Stimulated activated CD4-positive, alpha-beta T cell treated with anti-CD3 and anti-CD28 coated beads, Interleukin-2, amount 100 ng/mL, for 48 hours (primary cell): ENCODE measurements around the gene KIAA1671.

Experiments used
- DNase-seq, 2 donors: peaks; one replicate each; pipeline ENCODE4 v3.0.0-alpha.2; 2020

KIAA1671 gene

GRCh38 chr22:24953384-24954113 is 1.0 kb downstream of the KIAA1671 start:
- DNase-seq = no peak

- no peak for DNase-seq
These were observed 1.6 kb downstream of the KIAA1671 start for GRCh38 chr22:24954114-24954463.

DNA sequence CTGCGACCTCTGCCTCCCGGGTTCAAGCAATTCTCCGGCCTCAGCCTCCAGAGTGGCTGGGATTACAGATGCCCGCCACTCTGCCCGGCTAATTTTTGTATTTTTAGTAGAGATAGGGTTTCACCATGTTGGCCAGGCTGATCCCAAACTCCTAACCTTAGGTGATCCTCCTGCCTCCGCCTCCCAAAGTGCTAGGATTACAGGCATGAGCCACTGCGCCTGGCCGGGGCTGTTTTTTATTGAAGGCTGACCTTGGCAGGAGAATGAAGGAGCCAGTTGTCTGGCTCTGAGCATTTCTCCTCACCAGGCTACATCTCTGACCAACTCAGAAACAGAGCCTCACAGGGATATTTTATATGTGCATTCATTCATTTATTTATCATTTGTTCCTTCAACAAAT is 2.3 kb downstream of the KIAA1671 start:
- no peak for DNase-seq

- no peak for DNase-seq
These were observed 4.5 kb downstream of the KIAA1671 start for GRCh38 chr22:24957043-24957442.

DNA sequence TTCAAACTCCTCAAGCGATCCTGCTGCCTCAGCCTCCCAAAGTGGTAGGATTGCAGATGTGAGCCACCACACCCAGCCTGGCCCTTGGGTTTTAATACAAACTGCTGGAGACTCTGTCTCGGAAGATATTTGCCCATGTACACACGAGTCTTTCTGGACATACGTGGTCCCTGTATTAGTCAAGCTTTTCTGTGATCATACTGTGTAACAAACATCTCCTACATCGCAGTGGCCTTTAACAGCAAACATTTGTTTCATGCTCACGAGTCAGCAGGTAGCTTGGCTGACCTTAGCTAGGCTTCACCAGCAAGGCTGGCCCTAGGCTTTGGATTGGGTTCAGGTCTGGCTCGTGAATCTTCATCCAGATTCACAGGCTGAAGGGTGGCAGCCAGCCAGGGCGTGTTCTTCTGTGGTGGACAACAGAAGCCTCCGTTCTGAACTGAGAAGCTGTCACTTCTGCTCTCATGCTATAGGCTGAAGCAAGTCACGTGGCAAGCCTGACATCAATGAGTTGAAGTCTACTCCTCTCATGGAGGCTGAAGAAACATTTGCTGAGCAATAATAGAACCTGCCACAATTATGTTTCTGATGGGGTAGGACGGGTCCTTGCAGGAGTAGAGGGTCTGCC is 8.8 kb downstream of the KIAA1671 start:
- DNase-seq = no peak

DNA sequence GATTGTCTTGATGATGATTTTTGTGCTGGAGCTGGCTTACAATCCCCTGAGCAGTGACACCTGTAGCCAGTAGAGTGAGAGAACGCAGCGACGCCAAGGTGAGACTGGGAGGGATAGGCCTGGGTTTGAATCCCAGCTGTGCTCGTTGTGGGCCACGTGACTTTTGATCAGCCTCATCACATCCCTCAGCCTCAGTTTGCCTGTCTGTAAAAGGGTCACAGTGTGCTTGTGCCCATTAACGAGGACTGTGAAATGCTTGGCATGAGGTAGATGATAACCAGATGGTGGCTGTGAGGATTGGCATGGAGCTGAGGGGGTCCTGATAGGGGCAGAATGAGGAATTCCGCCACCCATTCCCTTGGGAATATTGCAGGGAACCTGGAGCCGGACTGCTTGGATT is 9.6 kb downstream of the KIAA1671 start:
- no peak for DNase-seq

DNA sequence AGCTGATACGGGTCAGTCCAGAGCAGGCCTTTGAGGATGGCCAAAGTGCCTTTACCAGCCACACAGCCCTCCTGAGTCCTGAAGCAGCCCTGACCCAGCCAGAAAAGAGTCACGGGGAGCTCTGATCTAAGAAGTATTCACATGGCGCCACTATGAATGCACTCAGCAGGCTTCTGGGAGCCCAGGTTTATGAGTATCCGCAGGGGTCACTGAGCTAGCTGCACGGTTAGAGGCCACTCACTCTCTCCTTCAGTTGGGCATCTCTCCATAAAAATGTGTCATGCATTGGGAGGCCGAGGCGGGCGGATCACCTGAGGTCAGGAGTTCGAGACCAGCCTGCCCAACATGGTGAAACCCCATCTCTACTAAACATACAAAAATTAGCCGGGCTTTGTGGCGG is 10.3 kb downstream of the KIAA1671 start:
- DNase-seq = no peak

DNA sequence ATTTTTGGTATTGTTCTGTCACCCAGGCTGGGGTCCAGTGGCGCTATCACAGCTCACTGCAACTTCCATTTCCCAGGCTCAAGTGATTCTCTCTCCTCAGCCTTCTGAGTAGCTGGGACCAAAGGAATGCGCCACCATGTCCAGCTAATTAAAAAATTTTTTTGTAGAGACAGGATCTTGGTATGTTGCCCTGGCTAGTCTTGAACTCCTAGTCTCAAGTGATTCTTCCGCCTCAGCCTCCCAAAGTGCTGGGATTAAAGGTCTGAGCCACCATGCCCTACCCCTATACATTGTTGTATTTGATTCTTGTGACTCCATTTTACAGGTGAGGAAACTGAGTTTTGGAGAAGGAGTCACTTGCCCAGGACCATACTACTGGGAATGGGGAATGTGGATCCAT is 11.9 kb downstream of the KIAA1671 start:
- no peak for DNase-seq

DNA sequence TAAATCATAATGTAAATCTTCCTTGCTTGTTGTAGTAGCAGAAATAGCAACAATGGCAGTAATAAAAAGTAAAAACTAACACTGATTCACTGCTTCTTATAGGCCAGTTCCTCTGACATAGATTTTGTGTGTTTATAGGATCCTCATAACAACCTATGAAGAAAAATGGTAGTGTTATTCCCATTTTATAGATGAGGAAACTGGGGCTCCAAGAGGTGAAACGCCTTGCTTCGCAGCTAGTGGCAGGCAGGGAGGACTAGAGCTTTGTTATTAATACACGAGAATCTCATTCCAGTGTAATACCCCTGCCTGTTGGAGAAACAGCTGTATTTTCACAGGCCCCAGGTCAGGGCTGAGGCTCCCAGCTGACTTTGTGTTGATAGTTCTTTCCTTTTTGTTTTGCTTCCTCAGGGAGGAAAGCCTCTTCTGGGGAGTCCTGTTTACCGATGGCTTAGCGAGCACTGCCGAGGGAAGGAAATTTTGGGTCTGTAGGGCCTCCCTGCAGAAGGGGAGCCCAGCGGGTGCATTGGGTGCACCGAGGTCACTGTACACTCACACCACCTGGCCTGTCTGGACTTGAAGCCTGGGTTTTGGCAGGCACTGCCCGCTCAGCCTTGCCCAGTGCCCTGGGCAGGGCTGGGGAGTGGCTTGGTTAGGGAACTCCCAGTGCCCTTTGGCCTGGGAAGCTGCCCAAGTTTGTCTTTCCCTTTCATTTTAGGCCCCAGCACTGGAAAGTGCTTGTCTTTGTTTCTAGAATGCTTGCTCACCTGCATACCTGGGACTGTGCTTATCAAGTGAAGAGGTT is 13.5 kb downstream of the KIAA1671 start:
- no peak for DNase-seq

- no peak for DNase-seq
These were observed 15.6 kb downstream of the KIAA1671 start for GRCh38 chr22:24968066-24968561.

DNA sequence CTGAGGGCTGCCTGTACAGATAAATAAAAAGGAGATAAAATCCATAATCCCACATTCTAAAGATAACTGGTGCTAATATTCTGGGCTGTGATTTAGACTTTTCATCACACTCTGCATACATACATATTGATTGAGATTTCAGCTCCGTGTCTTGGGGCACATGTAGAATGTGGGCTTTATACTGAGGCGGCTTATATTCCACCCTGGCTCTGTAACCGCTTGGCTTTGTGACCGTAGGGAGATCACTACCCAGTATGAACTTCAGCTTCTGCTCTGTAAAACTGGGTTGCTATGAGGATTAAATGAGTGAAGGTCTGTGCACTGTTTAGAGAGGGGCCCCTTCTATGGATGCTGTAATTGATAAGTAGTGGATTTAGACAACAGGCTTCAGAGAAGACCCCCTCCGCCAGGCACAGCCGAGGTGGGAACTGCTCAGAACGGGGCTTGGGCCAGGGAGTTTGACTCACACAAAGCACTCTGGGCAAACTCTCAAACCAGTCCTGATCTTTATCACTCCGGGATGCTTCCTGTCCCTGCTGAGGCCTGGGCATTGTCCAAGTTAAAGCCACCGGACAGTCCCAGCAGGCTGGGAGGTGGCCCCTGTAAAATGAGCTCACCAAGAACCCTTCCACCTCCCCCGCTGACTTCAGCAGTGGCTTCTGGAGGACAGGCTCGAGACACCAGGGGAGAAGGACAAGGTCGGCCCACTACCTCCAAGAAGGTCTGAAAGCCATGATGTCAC is 17.2 kb downstream of the KIAA1671 start:
- DNase-seq = no peak

DNA sequence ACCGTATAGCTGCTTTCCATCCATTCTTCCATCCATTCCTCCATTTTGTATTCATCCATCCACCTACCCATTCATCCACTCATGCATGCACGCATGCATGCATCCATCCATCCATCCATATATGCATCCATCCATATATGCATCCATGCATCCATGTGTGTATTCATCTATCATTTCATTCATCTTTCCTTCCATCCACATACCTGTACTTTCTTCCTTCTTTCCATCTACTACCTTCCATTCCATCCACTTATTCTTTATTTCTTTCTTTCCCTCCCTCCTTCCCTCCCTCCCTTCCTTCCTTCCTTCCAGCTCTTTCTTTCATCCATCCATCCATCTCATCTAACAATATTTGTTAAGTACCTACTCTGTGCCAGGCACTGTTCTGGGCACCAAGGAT is 19.9 kb downstream of the KIAA1671 start:
- DNase-seq = no peak

DNA sequence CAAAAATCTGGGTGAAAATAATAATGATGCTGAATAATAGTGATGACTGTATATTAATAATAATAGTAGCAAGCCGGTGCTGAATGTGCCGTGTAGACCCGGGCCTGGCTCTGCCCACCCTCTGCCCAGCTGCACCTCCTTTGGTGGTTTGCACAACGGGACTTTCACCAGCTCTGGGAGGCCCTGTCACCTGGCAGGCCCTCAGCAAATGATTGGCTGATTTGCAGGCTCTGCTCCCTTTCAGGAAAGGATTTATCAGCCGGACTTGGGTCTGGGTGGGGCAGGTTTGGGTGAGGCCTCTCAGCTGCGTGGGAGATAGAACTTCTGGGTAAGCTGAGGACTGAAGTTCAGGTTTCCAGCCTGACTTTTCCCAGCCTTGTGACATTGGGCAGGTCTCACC is 21.4 kb downstream of the KIAA1671 start:
- no peak for DNase-seq

- DNase-seq = no peak
These were observed 22.7 kb downstream of the KIAA1671 start for GRCh38 chr22:24975125-24975640.

DNA sequence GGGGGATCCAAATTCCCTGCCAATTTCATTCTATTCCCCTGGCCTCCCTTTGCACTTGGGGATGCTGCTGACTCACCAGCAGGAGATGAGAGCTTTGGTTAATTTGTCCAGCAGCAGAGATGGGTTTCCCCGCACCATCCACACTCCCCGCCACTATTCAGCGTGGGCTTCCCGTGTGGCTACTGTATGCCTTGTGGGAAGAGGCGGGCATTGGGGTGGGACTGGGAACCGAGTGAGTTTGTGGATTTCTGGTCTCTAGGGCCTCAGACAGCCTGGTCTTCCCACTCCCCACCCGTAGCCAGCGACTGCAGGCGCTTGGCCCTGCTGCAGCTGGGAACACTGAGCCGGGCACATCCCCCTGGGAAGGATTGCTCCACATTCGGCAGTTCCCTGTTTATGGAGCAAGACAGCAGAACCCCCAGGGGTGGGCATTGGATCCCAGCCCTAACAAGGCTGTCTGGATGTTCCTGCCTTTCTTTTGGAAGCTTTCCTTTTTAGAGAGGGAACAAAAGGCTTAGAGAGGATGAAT is 23.4 kb downstream of the KIAA1671 start:
- no peak for DNase-seq

GRCh38 chr22:24976442-24977218 is 24.1 kb downstream of the KIAA1671 start:
- no peak for DNase-seq

DNA sequence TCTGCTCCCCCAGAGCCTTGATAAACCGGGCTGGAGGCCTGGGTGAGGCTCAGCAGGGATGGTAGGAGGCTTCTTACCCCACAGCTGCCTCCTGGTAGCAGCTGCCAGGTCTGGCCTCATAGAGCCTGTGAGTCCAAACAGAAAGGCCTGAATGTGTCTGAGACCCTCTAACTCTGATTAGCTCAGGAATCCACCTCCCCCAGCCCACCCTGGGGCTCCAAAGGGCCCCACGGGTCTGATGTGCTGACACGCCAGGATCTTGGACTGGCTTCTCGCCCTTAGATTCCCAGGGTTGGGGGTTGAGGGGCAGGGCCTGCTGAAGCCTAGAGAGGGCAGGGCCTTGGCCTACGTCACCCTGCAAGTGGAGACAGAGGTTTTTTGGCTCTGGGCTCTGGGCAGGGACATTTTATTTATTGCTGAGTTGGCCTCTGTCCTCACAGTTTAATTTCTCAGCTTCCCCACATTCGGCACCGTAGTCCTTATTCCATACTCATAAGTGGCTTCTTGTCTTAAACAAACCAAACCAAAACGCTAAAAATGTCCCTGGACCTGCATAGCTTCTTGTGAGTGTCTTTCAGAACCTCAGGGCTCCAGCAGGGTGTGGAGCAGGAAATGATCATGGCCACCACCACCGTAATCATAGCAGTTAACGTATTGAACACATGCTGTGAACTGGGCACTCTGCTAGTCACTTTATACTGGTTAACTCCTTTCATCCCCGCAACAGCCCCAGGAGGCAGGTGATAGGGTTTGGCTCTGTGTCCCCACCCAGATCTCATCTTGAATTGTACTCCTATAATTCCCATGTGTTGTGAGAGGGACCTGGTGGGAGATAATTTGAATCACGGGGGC is 25.1 kb downstream of the KIAA1671 start:
- DNase-seq = no peak

DNA sequence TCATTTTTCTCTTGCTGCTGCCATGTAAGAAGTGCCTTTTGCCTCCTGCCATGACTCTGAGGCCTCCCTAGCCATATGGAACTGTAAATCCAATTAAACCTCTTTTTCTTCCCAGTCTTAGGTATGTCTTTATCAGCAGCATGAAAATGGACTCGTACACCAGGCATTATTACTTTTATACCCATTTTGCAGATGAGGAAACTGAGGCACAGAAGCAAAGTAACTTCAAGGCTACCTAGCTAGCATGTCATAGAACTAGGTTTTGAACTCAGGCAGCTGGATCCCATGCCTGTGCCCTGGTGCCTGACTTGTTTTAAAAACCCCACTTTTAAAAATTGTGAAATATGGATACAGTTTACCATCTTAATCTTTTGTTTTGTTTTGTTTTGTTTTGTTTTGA is 25.8 kb downstream of the KIAA1671 start:
- no peak for DNase-seq

DNA sequence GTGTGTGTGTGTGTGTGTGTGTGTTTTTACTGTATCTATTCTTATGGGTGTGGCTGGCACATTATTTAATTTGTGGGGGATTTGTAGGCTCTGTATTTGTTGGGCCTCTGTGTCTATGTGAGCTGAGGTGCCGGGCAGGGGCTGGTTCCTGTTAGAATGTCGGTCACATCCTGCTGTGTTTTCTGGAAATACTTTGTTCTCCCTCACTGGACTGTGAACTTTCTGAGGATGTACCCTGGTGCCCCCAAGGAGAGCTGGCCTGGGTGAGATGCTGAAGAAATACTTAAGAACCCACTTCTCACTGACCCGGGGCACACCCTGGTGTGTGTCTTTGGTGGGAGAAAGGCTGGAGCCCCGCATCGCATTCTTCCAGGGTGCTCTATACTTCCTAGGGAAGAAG is 28.6 kb downstream of the KIAA1671 start:
- DNase-seq = no peak

GRCh38 chr22:24981656-24982055 is 29.1 kb downstream of the KIAA1671 start:
- DNase-seq = no peak
